Nucleus accumbens (tissue), 56 donors: ENCODE results near the gene MPST.

Experiments used
- DNase-seq, 56 donors: peaks; one replicate each; lab custom pipeline; 2025; lab: John Stamatoyannopoulos, UW

Gene MPST

DNA sequence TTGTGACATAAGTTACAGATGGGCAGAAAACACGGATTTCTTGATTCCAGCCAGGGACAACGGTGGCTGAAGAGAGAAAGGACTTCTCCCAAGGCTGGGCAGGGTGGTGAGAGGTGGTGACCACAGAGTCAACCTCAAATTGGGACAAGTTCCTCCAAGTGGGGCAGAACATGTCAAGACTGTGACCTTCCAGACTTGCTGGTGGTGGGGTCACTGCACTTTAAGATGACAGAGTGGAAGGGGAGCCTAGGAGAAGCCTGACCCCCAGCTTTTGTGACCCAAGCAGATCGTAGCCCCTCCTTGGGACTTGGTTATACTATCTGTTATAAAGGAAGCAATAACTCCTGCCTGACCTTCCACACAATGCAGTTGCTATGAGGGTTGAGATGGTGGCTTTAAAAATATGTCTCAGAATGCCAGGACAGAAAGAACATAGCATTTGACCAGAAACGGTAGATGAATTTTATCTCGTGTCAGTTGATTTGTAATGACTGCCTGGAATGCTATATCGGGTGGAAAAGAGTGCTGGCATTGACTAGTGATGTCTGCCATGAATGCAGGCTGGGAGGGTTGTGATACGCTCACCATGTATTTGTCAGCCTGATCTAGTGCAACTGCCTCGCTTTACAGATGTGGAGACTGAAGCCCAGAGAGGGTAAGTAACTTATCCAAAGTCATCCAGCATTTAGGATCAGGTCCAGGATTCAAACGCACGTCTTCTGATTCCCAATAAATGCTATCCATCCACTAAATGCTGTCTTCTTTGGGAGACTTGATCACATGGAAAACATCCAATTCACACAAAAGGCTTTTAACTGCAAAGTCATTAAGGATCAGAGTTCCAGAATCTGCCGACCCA is 18.6 kb upstream of the MPST start:
- DNase-seq = no peak

DNA sequence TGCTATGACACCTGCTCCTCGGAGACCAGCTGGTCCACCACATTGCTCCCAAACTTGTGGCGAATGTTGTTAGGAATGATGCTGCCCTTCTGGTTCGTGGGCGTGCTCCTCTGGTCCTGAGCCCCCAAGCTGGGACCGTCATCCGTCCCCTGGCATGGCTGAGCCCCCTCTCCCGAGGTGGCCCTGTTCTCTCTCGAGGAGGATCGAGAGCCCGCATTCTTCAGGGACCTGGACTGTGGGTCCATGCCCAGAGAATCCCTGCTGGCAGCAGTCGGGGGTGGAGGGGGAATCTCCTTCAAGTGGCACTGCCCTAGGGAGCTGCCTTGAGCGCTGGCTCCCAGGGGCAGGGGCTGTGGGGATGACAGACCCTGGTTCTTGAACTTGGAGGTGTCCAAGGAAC is 17.7 kb upstream of the MPST start:
- DNase-seq = no peak

GRCh38 chr22:37002633-37003032 is 16.9 kb upstream of the MPST start:
- peak in 3 of 56 donors; percentile 11 to 19 (median 14) for DNase-seq

GRCh38 chr22:37007651-37008050 is 11.9 kb upstream of the MPST start:
- DNase-seq = no peak

DNA sequence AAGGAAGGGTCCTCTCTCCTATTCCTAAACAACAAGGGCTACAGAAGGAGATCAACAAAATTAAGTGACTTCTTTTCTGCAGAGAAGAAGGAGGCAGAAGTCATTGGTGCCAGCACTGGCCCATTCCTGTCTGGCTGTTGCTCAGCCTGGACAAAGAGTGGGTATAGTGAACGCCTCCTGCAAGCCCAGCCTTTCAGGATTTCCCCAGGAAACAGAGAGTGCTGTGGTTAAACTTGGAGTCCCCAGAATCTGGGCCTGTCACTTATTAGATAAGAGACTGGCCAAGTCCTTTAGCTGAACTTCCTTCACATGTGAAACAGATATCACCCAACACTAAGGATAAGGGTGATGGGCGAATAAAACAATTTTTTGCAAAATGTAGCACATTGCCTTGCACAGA is 11.2 kb upstream of the MPST start:
- no peak for DNase-seq

- DNase-seq = no peak
These were observed 10.1 kb upstream of the MPST start for GRCh38 chr22:37009490-37009889.

DNA sequence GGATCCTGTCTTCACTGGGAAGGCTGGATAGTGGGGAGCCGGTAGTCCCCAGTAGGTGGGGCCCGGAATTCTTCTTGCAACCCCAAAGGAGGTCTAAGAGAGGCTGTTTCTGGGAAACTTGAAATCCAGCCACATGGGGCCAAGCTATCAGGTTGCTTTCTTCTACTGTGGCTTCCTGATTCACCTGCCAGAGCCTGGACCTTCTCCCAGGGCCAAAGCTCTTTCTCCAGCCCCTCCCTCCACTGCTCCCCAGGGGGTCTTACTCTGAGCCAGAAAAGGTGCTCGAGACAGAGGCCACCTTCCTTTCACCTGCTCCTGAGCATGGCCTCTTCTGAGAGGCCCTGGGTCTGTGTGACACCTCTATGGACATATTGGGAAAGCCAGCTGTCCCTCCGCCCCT is 9.4 kb upstream of the MPST start:
- DNase-seq = no peak

- no peak for DNase-seq
These were observed 8.6 kb upstream of the MPST start for GRCh38 chr22:37010976-37011375.

DNA sequence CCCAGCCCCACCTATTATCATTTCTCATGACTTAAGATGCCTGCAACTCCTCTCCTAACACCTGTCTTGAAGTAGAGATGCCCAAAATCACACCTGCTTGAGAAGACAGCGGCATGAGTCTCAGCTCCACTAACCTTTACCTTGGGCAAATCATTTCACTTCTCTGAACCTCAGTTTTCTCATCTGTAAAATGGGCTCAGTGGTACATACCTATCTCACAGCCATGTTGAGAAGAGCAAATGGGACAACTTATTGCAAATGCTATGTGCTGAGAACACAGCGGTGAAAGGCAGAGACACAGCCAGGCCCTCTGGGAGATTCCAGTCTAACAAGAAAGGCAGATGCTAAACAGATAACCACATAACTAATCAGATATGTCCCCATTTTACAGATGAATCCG is 8.1 kb upstream of the MPST start:
- no peak for DNase-seq

DNA sequence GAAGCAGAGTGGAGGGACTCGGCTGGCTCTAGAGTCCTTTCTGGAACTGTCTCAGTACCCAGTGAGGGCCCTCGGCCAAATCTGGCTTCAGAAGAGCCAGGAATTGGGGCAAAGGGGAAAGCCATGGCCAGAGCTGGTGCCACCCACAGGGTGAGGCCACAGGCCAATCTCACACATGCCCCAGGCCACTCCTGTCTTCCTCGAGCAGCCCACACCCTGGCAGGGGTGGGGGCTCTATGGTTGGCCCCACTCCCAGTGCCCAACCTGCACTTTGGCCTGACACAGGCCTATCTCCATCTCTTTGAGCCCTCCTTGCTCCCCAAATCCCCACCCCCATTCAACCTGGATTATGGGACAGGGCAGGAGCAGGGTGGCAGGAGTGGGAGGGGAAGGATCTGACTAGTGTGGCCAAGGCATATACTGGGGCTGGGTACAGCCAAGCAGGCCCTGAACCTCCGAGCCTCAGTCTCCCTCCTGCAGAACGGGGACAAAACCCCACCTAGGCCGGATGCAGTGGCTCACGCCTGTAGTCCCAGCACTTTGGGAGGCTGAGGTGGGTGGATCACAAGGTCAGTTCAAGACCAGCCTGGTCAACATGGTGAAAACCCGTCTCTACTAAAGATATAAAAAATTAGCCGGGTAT is 7.2 kb upstream of the MPST start:
- peak in 23 of 56 donors; percentile 16 to 62 (median 39) for DNase-seq

GRCh38 chr22:37012956-37013355 is 6.6 kb upstream of the MPST start:
- DNase-seq = no peak

- DNase-seq = no peak
These were observed 5.1 kb upstream of the MPST start for GRCh38 chr22:37014415-37014806.

- DNase-seq = no peak
These were observed 4.5 kb upstream of the MPST start for GRCh38 chr22:37014835-37015586.

- DNase-seq = no peak
These were observed 4.0 kb upstream of the MPST start for GRCh38 chr22:37015587-37015878.

- DNase-seq = no peak
These were observed 3.2 kb upstream of the MPST start for GRCh38 chr22:37016134-37016910.

GRCh38 chr22:37017356-37017755 is 2.2 kb upstream of the MPST start:
- peak in 3 of 56 donors; percentile 5 to 33 (median 21) for DNase-seq

GRCh38 chr22:37018086-37018814 is 1.3 kb upstream of the MPST start:
- DNase-seq = peak in 4 of 56 donors; percentile 39 to 54 (median 53)

GRCh38 chr22:37018815-37019308 is 680 bp upstream of the MPST start:
- peak in 33 of 56 donors; percentile 30 to 71 (median 53) for DNase-seq

DNA sequence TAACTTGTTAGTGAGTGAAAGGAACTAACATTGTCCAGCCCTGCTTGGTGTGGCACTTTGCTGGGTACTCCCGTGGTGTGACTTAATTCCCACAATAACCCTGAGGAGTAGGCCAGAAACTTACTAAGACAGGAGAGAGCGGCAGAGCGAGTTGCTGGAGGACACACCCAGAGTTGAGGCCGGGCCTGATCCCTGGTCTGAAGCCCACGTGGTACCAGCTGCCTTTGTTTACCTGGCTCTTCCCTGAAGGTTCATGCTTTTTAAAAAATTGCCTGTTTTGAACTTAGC is 594 bp downstream of the MPST start:
- peak in 7 of 56 donors; percentile 32 to 62 (median 43) for DNase-seq

DNA sequence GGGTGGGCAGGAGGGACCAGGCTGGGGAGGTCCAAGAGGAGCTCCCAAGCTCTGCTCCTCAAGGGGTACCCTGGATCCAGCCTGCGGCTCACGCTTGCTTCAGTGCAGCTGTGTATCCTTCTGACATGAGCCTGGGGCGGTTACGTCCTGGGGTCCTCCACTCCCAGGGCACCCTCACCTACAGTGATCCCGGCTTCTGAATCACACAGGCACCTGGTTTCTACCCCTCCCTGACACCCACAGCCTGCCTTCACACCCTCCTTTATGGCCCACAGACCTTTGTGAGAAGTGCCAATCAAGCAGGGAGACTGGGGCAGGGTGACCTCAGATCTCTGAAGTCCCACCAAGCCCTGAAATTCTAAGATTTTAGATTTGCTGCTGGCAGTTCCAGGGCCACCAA is 1.5 kb downstream of the MPST start:
- no peak for DNase-seq
